Bronchus fibroblast of lung (primary cell): ENCODE results near the gene SENP5. TPM values are rescaled to one million over a fixed set of nuclear protein-coding genes. Genes with fewer than 3 reads are reported as not detected.

Experiments used
- total RNA-seq: library from RNA; depleted of rRNA; stranded (reverse); fragments of >200 nt; gene quantifications from 2 replicates; pipeline ENCODE4 v1.2.3, GENCODE V29; 2015

Gene SENP5
- total RNA-seq = 16.5 and 16.8 TPM in 2 replicates

GRCh38 chr3:196867507-196868296, at the start of gene SENP5:
Gene SENP5 (plus strand): TSS chr3:196867920. CDS start chr3:196885182, 17,262 bp downstream.

GRCh38 chr3:196942226-196942914, 74.7 kb downstream of the SENP5 start, which contains the start of gene NCBP2:
Gene NCBP2 (minus strand): TSS chr3:196942528. CDS start chr3:196942503, 25 bp downstream.

GRCh38 chr3:196968233-196969133, 100.8 kb downstream of the SENP5 start, which contains the start of gene PIGZ:
Gene PIGZ (minus strand): TSS chr3:196968833. CDS start chr3:196952031, 16,802 bp downstream.

Other genes with a start within 250 kb of the SENP5 start
- gene NRROS, start 228.2 kb upstream of the SENP5 start, total RNA-seq = under 0.01 and 0.17 TPM in 2 replicates
- 0.89 and 1.0 TPM in 2 replicates for gene CEP19, start 155.7 kb upstream of the SENP5 start, total RNA-seq
- 19.3 and 26.6 TPM in 2 replicates for gene PIGX, start 155.5 kb upstream of the SENP5 start, total RNA-seq
- gene PAK2, start 128.1 kb upstream of the SENP5 start, total RNA-seq = 21.4 and 29.3 TPM in 2 replicates
- gene NCBP2, start 74.6 kb downstream of the SENP5 start, total RNA-seq = 47.9 TPM in 2 replicates
- 0.34 and 0.59 TPM in 2 replicates for gene PIGZ, start 100.9 kb downstream of the SENP5 start, total RNA-seq
- 3.7 and 5.2 TPM in 2 replicates for gene MELTF, start 161.9 kb downstream of the SENP5 start, total RNA-seq